Stimulated activated CD4-positive, alpha-beta T cell treated with anti-CD3 and anti-CD28 coated beads, Interleukin-2, amount 100 ng/mL, for 4 hours (primary cell): ENCODE measurements around the gene KCNE4.

Source experiments
- DNase-seq: peaks from one replicate; pipeline ENCODE4 v3.0.0-alpha.2; 2020; ENCODE audit warnings: low read depth

KCNE4 gene

GRCh38 chr2:223088866-223089265 lies 36.9 kb downstream of the KCNE4 start:
- no peak for DNase-seq

- no peak for DNase-seq
Measured at GRCh38 chr2:223090039-223090438, 38.0 kb downstream of the KCNE4 start.

- DNase-seq = no peak
Measured at GRCh38 chr2:223090540-223091235, 38.7 kb downstream of the KCNE4 start.

- DNase-seq = no peak
Measured at GRCh38 chr2:223092667-223093066, 40.7 kb downstream of the KCNE4 start.

- no peak for DNase-seq
Measured at GRCh38 chr2:223093436-223094241, 41.6 kb downstream of the KCNE4 start.

- DNase-seq = no peak
Measured at GRCh38 chr2:223095207-223095606, 43.2 kb downstream of the KCNE4 start.

- no peak for DNase-seq
Measured at GRCh38 chr2:223096235-223096970, 44.4 kb downstream of the KCNE4 start.

- no peak for DNase-seq
Measured at GRCh38 chr2:223097888-223098383, 45.9 kb downstream of the KCNE4 start.

- DNase-seq = no peak
Measured at GRCh38 chr2:223099561-223099960, 47.6 kb downstream of the KCNE4 start.

GRCh38 chr2:223100061-223100511 lies 48.1 kb downstream of the KCNE4 start:
- no peak for DNase-seq

- DNase-seq = no peak
Measured at GRCh38 chr2:223101340-223102039, 49.5 kb downstream of the KCNE4 start.

GRCh38 chr2:223102040-223102400 lies 50.0 kb downstream of the KCNE4 start:
- no peak for DNase-seq

GRCh38 chr2:223102450-223102849 lies 50.5 kb downstream of the KCNE4 start:
- no peak for DNase-seq

- DNase-seq = no peak
Measured at GRCh38 chr2:223104336-223105132, 52.5 kb downstream of the KCNE4 start.
